GM18951 (cell line): ENCODE data around the gene DNAJB13.

Experiments used
- POLR2A ChIP-seq: IDR thresholded peaks from 4 replicates; pipeline ENCODE4 v1.6.1; 2011; ENCODE audit warnings: mild to moderate bottlenecking; ENCODE audit not compliant: insufficient read length, insufficient read depth; ENCODE audit errors: extremely low read depth
- in situ Hi-C: fragments of 300-500 bp; cut with MboI; formaldehyde crosslinking; loops from one replicate; pipeline ENCODE4 v1.12.0; 2022; ENCODE audit warnings: low sequenced_read_pairs, mixed read lengths, inconsistent platforms; ENCODE audit not compliant: unreplicated experiment

DNAJB13 gene

DNA sequence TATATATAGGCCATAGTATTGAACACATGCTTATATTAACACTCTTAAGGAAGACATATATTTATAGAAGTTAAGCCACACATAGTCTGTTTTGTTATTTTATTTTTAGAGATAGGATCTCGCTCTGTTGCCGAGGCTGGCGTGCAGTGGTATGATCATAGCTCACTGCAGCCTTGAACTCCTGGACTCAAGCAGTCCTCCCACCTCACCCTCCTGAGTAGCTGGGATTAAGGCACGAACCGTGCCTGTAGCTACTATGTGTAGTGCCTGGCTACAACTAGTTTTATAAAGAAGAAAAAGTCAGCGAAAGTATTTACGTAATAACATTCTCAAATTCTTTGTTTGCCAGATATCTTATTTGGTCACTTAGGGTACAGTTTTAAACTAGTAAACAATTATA lies 37.4 kb downstream of the DNAJB13 start:
- in situ Hi-C loops, result no loop called here
- TF ChIP-seq POLR2A, result no peak

DNA sequence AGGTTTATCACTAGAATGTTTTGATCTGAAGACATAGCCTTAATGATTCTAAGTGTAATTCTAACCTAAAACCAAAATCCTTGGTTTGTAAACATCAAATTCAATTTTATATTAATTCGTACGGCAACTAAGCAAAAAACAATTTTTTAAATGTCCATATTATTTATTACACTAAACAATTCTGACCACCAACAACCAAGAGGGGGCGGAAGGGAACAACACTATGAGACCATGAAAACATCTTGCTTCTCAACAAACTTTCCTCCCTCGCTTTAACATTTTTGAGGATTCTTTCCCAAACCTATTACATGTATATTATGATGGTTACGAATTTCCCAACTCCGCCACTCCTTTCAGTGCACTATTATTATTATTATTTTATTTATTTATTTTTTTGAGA lies 38.3 kb downstream of the DNAJB13 start:
- in situ Hi-C loops, result no loop called here

DNA sequence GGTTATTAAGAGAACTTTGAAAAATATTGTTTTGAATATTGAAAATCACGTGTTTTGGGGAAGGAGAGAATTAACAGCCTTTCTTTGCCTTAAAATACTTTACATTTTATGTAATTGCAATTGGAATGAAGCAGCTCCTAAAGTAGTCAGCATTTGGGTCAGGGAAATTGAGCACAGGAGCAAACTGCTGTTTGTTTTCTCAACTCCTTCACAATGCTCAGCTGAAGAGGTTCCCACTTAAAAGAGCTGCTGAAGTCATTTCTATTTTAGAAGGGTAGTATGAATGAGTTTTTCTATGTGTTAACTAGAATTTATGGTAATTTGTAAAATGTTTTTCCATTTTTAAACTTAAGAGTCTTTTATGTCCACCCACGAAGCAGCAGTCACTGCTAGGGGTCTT lies 39.9 kb downstream of the DNAJB13 start:
- in situ Hi-C loops, result no loop called here
- TF ChIP-seq POLR2A, result no peak

More for the DNA sequence above, 38.3 kb downstream of the DNAJB13 start:
- no peak for TF ChIP-seq POLR2A

DNA sequence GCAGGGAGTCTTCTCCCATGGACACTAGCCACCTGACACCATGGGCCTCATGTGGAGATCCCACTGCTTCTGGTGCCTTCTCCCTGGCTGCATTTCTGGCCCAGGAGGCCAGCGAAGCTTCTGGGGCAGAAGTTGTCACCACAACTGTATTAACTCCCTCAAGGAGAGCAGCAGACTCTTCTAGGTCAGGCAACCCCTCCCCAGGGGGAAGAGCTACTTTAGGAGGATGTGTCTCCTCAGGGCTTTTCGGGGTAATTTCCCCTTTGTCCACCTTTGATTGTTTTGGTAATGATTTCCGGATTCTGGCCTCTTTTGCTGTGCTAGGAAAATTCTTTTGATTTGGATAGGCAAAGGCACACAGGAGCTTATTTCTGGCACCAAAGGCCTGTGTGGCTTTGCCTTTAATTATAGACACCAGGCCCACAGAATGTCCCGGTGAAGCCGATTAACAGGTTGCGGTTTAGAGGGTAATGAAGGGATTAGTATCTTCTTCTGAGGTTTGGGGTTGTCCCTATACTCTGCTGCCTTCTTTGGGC lies 40.7 kb downstream of the DNAJB13 start:
- in situ Hi-C loops, result no loop called here
- TF ChIP-seq POLR2A, result no peak

GRCh38 chr11:73995247-73995646 lies 44.4 kb downstream of the DNAJB13 start:
- TF ChIP-seq POLR2A, result no peak
- in situ Hi-C loops, result no loop called here

DNA sequence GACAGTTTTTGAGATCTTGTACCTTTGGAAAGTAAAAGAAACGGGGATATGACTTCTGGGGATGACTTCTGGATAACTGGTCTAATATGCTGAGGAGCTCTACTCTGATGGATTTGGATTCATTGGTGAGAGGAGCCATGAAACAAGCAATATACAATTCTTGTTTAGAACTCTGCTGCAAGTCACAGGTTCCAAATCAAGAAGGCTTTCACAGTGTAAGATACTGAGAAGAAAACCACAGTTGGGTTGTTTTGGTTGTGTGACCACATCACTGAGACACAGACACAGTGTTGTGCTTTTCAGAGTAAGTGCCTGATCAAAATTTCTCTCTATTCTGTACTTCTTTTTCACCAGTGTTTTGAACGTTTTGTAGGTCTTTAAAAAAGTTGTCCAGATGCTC lies 44.9 kb downstream of the DNAJB13 start:
- in situ Hi-C loops, result no loop called here
- TF ChIP-seq POLR2A, result no peak

DNA sequence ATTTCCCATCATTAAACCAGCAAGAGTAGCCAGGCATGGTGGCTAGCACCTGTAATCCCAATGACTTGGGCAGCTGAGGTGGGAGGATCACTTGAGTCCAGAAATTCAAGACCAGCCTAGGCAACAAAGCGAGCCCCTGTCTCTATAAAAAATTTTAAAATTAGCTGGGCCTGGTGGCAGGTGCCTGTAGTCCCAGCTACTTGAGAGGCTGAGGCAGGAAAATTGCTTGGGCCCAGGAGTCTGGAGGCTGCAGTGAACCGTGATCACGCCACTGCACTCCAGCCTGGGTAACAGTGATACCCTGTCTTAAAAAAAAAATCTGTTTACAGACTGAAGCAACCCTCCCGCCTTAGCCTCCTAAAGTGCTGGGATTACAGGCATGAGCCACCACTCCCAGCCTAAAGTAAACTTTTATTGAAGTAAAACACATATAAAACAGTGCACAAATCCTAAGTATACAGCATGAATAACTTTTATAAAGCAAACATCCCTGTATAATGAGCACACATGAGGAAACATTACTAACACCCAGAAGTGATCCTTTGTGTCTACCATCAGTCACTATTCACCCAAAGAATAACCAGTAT lies 45.4 kb downstream of the DNAJB13 start:
- no peak for TF ChIP-seq POLR2A
- in situ Hi-C loops, result no loop called here

DNA sequence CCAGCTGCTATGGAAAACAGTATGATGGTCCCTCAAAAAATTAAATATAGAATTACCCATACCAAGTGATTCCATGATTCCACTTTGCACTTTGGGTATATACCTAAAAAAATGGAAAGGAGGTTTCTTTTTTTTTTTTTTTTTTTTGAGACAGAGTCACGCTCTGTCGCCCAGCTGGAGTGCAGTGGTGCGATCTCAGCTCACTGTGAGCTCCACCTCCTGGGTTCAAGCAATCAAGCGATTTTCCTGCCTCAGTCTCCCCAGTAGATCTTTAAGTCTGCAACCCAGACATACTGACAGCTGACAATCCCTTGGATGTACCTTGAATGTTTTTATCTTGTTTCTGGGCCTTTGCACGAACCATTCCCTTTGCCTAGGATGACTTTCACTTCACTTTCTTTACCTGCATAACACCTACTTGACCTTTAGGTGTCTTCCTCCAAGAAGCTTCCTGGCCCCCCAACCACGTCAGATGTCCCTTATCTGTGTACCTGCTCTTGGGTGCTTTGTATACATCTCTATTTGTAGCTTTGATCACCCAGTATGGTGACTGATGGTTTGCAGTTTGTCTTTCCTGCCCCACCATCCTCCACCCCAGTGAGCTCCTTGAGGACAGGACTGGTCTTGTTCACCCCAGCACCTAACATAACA lies 46.4 kb downstream of the DNAJB13 start:
- no peak for TF ChIP-seq POLR2A
- in situ Hi-C loops, result no loop called here

DNA sequence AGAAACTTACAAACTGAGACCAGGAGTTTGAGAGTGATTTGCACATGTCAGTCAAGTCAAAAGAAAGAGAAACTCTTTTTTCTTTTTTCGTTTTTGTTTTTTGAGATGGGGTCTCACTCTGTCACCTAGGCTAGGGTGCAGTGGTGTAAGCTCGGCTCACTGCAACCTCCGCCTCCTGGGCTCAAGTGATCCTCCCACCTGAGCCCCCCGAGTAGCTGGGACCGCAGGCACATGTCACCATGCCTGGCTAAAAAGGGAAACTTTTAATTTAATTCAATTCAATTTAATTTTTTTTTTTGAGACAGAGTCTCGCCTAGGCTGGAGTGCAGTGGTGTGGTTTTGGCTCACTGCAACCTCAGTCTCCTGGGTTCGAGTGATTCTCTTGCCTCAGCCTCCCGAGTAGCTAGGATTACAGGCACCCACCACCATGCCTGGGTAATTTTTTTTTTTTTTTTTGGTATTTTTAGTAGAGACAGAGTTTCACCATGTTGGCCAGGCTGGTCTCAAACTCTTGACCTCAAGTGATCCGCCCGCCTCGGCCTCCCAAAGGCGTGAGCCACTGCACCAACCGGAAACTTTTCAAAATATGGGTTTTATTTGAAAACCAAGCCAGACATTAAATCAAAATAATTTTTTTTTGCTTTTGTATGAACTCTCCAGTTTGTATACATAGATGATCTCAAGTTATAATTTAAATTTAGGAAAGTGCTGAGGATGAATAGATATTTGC lies 48.2 kb downstream of the DNAJB13 start:
- in situ Hi-C loops, result no loop called here
- TF ChIP-seq POLR2A, result no peak

DNA sequence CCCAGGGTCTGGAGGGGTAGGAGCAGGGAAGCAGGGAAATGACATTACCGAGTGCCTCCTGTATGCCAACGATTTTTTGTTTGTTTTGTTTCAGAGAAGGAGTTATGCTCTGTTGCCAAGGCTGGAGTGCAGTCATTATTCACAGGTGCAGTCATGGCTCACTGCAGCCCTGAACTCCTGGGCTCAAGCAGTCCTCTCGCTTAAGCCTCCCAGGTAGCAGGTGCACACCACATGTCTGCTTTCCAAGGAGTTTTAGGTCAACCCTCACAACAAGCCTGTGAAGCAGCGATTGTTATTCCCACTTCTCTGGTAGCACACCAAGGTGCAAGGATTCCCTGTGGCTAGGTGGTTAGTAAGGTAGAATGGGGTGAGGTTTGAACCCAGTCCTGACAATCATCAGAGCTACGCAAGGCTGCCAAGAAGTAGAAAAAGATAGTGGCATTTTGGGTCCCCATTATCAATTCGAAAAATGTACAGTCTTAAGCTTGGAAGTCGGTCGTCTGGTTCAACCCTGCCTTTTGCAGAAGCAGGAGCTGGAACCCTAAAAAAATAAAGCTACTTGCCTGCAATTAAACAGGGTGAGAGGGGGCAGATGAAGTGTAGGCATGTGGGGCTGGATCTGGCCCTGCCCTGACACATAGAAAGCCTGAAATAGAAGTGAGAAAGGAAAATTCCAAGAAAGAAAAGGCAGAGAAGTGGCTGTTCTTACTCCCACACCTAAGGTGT lies 48.9 kb downstream of the DNAJB13 start:
- in situ Hi-C loops, result no loop called here
- no peak for TF ChIP-seq POLR2A

DNA sequence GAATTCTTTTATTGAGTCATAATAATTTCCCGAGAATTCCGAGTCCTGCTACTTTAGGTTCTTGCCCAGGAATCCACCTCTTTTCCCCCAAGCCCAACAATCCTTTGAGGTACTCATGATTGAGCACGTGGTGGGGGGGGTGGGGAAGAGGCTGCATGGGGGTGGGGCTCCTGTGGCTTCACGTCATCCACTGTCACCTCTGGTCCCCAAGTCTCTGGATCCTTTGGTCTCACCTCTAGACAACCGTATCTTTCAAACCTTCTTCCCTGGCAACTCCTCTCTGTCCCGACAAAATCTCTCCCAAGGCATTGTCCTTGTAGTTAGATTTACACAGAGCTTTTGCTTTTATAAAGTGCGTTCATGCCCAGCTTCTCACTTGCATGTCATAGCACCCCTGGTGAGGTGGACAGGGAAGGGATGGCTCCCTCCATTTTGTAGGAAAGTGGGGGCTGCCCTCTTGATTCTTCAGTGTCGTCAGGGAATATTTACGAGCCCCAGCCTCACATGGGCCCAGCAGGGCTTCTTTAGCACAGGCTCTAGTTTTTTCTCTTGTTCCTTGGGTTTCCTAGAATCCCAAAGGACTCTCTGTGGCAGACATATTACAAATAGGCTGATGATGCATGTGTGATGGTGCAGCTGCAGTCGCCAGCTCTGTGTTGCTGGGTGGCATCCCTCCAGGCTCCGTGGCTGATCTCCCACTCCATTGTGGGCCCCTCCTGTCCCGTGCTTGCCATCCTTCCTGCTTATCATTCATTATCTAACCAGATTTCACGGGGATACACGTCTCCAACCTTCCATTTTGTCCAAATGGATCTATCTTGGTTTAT lies 49.7 kb downstream of the DNAJB13 start:
- TF ChIP-seq POLR2A, result no peak
- in situ Hi-C loops, result no loop called here

GRCh38 chr11:74001822-74002286 lies 51.0 kb downstream of the DNAJB13 start:
- TF ChIP-seq POLR2A, result no peak

More at GRCh38 chr11:74001822-74002286, 51.0 kb downstream of the DNAJB13 start:
- in situ Hi-C loops, result no loop called here
